ENCODE measurements around the gene ACSS1. TPM values are rescaled to one million over a fixed set of nuclear protein-coding genes. Genes with fewer than 3 reads are reported as not detected.

ACSS1 gene
- total RNA-seq, 1 donor from 2014 or later: 19.5 TPM

DNA sequence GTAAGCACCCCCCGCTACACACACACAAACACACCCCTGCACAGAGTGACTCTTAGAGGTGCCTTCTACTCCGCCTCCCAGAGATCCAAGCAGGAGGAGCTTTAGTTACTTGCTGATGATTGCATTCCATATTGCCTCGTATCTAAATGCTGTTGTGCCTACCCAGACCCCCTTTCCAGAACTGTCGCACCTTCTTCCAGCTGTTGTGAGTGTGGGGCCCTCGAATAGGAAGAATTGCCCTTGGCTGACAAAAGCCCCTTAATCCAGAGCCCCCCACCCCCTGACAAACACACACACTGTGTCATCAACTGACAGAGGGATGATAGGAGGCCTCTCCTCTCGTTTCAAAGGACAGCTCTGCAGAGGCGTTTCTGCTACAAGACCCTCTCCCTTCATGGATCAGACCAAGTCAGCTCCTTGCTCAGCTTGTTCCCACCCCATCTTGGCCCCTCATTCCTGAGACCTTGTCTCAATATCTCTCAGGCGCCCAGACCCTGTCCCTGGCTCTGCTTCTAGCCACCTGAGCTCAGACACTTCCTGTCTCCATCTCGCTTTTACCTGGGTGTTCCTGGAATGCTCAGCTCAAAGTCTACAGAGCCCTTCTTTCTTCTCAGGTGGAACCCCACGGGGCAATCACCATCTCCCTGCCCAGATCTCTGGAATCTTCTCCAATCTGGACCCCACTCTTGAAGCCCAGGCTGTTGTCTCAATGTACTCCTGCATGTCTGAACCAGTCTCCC is 28.0 kb upstream of the ACSS1 start:
- Histone ChIP-seq H3K27me3 (peaks cover 37% of the 10 kb centered on the region), H3K4me1 (peaks cover 6 to 12% of the 10 kb centered on the region in 2 donors), H3K27ac (no peak overlapping the region), H3K4me3 (no peak overlapping the region), H3K36me3 (no peaks in the 10 kb centered on the region), H3K9me3 (no peaks in the 10 kb centered on the region)
- intact Hi-C loops (cut with DNase I): loop anchor here (2.0 kb wide), 1 partner anchor 93 kb away; no protein-coding TSS in a partner anchor
- no peak for DNase-seq (ENCODE audit: low spot score in 2 of 2)
- TF ChIP-seq, protein P1, sequence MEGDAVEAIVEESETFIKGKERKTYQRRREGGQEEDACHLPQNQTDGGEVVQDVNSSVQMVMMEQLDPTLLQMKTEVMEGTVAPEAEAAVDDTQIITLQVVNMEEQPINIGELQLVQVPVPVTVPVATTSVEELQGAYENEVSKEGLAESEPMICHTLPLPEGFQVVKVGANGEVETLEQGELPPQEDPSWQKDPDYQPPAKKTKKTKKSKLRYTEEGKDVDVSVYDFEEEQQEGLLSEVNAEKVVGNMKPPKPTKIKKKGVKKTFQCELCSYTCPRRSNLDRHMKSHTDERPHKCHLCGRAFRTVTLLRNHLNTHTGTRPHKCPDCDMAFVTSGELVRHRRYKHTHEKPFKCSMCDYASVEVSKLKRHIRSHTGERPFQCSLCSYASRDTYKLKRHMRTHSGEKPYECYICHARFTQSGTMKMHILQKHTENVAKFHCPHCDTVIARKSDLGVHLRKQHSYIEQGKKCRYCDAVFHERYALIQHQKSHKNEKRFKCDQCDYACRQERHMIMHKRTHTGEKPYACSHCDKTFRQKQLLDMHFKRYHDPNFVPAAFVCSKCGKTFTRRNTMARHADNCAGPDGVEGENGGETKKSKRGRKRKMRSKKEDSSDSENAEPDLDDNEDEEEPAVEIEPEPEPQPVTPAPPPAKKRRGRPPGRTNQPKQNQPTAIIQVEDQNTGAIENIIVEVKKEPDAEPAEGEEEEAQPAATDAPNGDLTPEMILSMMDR (IDR thresholded peaks at IDR 0.05): no peak

DNA sequence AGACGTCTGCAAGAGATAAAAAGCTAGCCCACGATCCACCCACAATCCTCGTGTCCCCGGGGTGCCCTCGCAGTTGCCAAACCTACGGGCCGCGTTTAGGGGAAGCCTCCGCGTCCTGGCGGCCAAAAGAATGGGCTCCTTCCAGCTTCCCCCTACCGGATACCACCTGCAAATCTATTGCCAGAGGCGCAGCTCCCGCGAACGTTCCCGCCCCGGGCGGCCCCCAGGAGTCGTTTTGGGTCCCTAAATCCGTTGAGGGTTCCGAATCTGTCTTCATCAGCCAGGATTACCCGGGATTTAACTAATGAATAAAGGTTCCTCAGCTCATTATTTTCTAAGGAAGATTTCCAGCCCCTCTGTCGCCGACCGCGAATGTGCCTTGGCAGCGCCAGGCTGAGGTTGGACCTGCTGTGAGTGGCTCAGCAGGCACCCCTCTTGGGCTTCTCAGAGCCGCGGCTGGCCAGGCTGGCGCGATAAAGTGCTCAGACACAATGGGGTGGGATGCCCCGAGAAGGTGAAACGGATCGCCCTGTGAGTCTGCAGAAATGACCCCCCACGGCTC is 26.8 kb upstream of the ACSS1 start:
- no peak for DNase-seq (ENCODE audit: low spot score in 2 of 2)
- Histone ChIP-seq H3K9me3 (no peaks in the 10 kb centered on the region), H3K27me3 (peaks cover 40% of the 10 kb centered on the region), H3K4me3 (no peak overlapping the region), H3K4me1 (peaks cover 6 to 12% of the 10 kb centered on the region in 2 donors), H3K27ac (no peak overlapping the region), H3K36me3 (no peaks in the 10 kb centered on the region)
- TF ChIP-seq, protein P1 (IDR thresholded peaks at IDR 0.05): no peak
- intact Hi-C loops (cut with DNase I): loop anchor here (2.0 kb wide), 1 partner anchor 94 kb away; no protein-coding TSS in a partner anchor

DNA sequence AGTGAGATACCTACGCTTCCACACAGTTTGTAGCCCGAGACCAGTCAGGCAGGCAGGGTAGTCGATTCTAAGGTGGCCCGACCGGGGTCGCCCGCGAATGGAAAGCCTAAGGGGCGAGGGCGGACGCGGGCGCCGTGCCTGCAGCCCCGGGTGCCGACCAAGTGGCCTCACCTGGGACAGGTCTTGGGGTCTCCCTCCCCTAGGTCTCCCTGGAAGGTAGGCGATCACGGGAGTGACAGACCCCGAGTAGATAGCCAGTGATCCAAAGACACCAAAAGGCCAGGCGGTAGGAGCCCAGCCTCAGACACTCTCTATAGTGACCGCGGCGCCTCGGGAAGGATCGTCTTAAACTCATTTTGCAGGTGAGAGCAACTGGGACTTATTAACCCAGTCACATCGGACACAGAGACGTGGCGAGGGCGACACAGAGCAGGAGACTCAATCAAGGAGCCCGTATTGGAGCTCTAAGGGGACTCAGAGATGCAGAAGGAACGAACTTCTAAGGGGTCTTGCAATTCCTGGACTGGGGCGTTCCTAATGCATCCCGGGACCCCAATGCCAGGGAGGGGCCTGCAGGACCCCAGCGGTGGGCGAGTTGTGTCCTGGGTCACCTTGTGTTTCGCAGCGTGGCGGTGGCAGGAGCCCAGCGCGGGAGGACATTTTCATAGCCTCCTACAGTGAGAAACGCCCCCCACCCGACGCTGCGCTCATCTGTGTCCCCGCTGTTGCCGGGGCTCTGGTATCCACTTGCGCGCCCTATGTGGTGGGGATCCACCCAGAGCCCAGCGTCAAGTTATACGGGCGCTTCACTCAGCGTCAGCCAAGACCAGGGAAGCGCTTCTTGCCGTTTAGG is 26.1 kb upstream of the ACSS1 start:
- H3K4me1 ChIP-seq: peaks cover 6 to 12% of the 10 kb centered on the region in 2 donors
- H3K9me3 ChIP-seq: no peaks in the 10 kb centered on the region
- H3K4me3 ChIP-seq: peak overlapping the region in 1 of 2 donors; percentile 1
- H3K27ac ChIP-seq: no peak overlapping the region
- DNase-seq (ENCODE audit: low spot score in 2 of 2): no peak
- H3K36me3 ChIP-seq: no peaks in the 10 kb centered on the region
- peaks cover 40% of the 10 kb centered on the region for H3K27me3 ChIP-seq
- TF ChIP-seq, protein P1 (IDR thresholded peaks at IDR 0.05): peak in 1 of 3 experiments; percentile 30
- intact Hi-C loops (cut with DNase I): loop anchor here (2.0 kb wide), 1 partner anchor 95 kb away; no protein-coding TSS in a partner anchor

DNA sequence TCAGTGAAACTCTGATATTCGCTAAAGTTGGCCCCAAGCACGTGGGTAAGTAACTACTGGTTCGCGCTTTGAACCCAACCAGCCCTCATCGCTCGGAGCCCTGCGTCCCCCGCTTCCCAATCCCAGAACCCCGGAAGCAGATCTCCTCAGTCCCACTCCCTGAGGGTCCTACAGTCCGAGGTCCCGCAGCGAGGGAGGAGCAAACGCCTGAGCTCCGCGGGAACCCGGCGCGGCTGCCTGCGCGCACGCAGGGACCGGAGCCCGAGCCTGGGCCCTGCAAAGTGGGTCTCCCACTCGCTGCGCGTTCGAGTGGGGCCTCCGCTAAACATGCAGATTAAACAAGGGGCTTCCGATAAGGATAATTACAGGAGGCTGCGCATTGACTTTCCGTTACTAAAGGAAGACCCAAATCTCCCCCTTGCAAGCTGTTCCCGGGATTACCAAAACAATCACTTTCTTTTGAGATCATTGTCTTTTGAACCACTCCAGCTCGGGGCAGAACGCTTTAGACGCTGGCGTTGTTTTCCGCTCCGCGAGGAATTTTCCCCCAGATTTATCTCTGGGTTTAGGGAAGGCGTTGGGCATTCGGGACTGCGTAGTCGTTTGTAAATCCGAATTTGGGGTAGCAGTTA is 25.3 kb upstream of the ACSS1 start:
- DNase-seq (ENCODE audit: low spot score in 2 of 2): no peak
- peaks cover 6 to 12% of the 10 kb centered on the region in 2 donors for H3K4me1 ChIP-seq
- H3K4me3 ChIP-seq: peak overlapping the region in 1 of 2 donors; percentile 1
- TF ChIP-seq, protein P1 (IDR thresholded peaks at IDR 0.05): no peak
- H3K27me3 ChIP-seq: peaks cover 40% of the 10 kb centered on the region
- intact Hi-C loops (cut with DNase I): no loop called here
- no peaks in the 10 kb centered on the region for H3K36me3 ChIP-seq
- H3K9me3 ChIP-seq: no peaks in the 10 kb centered on the region
- no peak overlapping the region for H3K27ac ChIP-seq

DNA sequence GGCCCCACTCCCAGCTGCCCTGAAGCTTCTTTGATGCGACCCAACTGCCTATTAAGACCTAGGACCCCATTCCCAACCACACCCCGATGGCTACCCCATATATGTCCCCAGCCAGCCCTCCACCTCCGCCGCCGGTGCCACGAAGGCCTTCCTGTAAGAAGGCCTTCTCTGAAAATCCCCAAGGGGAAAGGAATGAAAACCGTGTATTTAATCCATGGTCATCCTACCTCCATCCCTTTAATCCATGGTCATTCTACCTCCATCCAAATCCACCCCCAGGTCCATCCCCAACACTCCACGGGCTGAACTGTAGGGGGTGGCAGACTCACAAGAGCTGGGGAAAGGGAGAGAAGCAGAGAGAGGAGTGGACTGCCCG is 24.5 kb upstream of the ACSS1 start:
- intact Hi-C loops (cut with DNase I): no loop called here
- Histone ChIP-seq H3K4me1 (peaks cover 6 to 16% of the 10 kb centered on the region in 2 donors), H3K27ac (no peak overlapping the region), H3K4me3 (no peak overlapping the region), H3K27me3 (peaks cover 40% of the 10 kb centered on the region), H3K9me3 (no peaks in the 10 kb centered on the region), H3K36me3 (no peaks in the 10 kb centered on the region)
- TF ChIP-seq, protein P1 (IDR thresholded peaks at IDR 0.05): no peak
- no peak for DNase-seq (ENCODE audit: low spot score in 2 of 2)

Data from ascending aorta (tissue), 2 donors.